ENCODE measurements around the gene PLAGL2. TPM values are rescaled to one million over a fixed set of nuclear protein-coding genes. Genes with fewer than 3 reads are reported as not detected.

The PLAGL2 gene
- total RNA-seq, 6 donors from 2014 or later = 11.4 to 17.1 (median 14.1) TPM

DNA sequence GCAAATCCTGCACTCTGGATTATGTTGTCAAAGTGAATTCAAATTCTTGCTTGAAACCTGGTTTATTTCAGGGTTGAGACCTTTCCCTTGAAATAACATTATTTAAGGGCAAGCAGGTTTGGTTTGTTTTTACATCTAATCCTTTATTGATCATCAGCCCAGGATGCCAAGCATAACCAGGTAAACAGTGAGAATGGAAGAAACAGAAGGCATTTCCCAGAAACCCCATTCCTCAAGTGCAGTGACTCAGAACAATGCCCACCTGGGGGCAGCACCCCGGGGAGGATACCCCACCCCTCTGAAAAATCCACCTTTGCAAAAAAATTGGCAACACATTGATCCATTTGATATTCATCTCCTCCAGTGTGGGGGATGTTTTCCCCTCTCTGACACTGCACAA lies 32.7 kb upstream of the PLAGL2 start:
- DNase-seq = no peak
- Histone ChIP-seq H3K27me3 (no peaks in the 10 kb centered on the region), H3K9me3 (no peaks in the 10 kb centered on the region), H3K4me1 (no peaks in the 10 kb centered on the region), H3K4me3 (no peak overlapping the region), H3K36me3 (peaks cover under 1 to 21% (median 13%) of the 10 kb centered on the region in 4 donors), H3K27ac (no peak overlapping the region)
- WGBS, 2 donors = 0 to 20% methylated on average over 1 of the region's 1 CpG
- no peak for TF ChIP-seq EP300 (IDR thresholded peaks at IDR 0.05)
- TF ChIP-seq POLR2AphosphoS5 (IDR thresholded peaks at IDR 0.05) = no peak
- TF ChIP-seq POLR2A (IDR thresholded peaks at IDR 0.05) = no peak
- TF ChIP-seq, protein P1, sequence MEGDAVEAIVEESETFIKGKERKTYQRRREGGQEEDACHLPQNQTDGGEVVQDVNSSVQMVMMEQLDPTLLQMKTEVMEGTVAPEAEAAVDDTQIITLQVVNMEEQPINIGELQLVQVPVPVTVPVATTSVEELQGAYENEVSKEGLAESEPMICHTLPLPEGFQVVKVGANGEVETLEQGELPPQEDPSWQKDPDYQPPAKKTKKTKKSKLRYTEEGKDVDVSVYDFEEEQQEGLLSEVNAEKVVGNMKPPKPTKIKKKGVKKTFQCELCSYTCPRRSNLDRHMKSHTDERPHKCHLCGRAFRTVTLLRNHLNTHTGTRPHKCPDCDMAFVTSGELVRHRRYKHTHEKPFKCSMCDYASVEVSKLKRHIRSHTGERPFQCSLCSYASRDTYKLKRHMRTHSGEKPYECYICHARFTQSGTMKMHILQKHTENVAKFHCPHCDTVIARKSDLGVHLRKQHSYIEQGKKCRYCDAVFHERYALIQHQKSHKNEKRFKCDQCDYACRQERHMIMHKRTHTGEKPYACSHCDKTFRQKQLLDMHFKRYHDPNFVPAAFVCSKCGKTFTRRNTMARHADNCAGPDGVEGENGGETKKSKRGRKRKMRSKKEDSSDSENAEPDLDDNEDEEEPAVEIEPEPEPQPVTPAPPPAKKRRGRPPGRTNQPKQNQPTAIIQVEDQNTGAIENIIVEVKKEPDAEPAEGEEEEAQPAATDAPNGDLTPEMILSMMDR (IDR thresholded peaks at IDR 0.05) = no peak
- ATAC-seq (ENCODE audit: low FRiP score in 2 of 2) = no peak

- no peaks in the 10 kb centered on the region for H3K27me3 ChIP-seq
- no peak overlapping the region for H3K27ac ChIP-seq
- TF ChIP-seq, protein P1 (IDR thresholded peaks at IDR 0.05) = no peak
- TF ChIP-seq POLR2AphosphoS5 (IDR thresholded peaks at IDR 0.05) (no peak), POLR2A (IDR thresholded peaks at IDR 0.05) (no peak), EP300 (IDR thresholded peaks at IDR 0.05) (no peak)
- peaks cover 0 to 2% (median 0%) of the 10 kb centered on the region in 4 donors for H3K4me1 ChIP-seq
- peaks cover 7 to 35% (median 28%) of the 10 kb centered on the region in 4 donors for H3K36me3 ChIP-seq
- DNase-seq = no peak
- no peak overlapping the region for H3K4me3 ChIP-seq
- ATAC-seq (ENCODE audit: low FRiP score in 2 of 2) = no peak
- WGBS, 2 donors = 82 to 84% methylated on average over 4 to 9 of the region's 9 CpGs
- H3K9me3 ChIP-seq = no peaks in the 10 kb centered on the region
These were observed 31.2 kb upstream of the PLAGL2 start for GRCh38 chr20:32238483-32239425.

GRCh38 chr20:32237419-32237818 lies 29.9 kb upstream of the PLAGL2 start:
- ATAC-seq (ENCODE audit: low FRiP score in 2 of 2) (no peak), DNase-seq (no peak)
- H3K27me3 ChIP-seq = no peaks in the 10 kb centered on the region
- no peak overlapping the region for H3K27ac ChIP-seq
- no peaks in the 10 kb centered on the region for H3K9me3 ChIP-seq
- no peak overlapping the region for H3K4me3 ChIP-seq
- 84 to 86% methylated on average over 6 of the region's 6 CpGs for WGBS, 2 donors
- no peak for TF ChIP-seq POLR2AphosphoS5 (IDR thresholded peaks at IDR 0.05)
- TF ChIP-seq EP300 (IDR thresholded peaks at IDR 0.05) = no peak
- TF ChIP-seq, protein P1 (IDR thresholded peaks at IDR 0.05) = no peak
- TF ChIP-seq POLR2A (IDR thresholded peaks at IDR 0.05) = no peak
- H3K36me3 ChIP-seq = peaks cover 7 to 48% (median 40%) of the 10 kb centered on the region in 4 donors
- H3K4me1 ChIP-seq = peaks cover 3 to 7% (median 4%) of the 10 kb centered on the region in 4 donors

DNA sequence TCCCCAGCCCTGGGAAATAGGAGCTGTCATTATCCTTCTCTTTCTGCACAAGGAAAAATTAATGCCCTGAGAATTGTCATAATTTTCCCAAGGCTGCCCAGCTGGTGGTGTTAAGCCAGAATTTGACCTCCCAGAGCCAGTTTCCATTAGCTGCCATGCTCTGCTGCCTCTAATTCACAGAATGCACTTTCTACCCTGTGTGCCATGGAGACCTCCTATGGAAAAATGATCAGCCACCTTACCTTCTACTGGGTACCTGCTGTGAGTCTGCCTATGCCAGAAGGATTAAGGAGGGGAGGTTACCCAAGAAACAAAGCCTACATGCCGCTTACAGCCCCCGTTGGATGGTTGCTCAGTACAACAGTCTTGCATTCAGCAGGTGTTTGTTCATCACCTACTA lies 29.3 kb upstream of the PLAGL2 start:
- Histone ChIP-seq H3K27me3 (no peaks in the 10 kb centered on the region), H3K4me1 (peaks cover 8 to 13% (median 8%) of the 10 kb centered on the region in 4 donors), H3K9me3 (no peaks in the 10 kb centered on the region), H3K4me3 (no peak overlapping the region), H3K27ac (no peak overlapping the region), H3K36me3 (peaks cover 7 to 54% (median 40%) of the 10 kb centered on the region in 4 donors)
- TF ChIP-seq POLR2AphosphoS5 (IDR thresholded peaks at IDR 0.05) (no peak), POLR2A (IDR thresholded peaks at IDR 0.05) (no peak), EP300 (IDR thresholded peaks at IDR 0.05) (no peak)
- TF ChIP-seq, protein P1 (IDR thresholded peaks at IDR 0.05) = no peak
- no peak for DNase-seq
- WGBS, 2 donors = 90 to 98% methylated on average over 2 of the region's 2 CpGs
- ATAC-seq (ENCODE audit: low FRiP score in 2 of 2) = no peak

All from upper lobe of left lung (tissue), 6 donors.